Measurements from ENCODE around the gene SOX5. TPM values are rescaled to one million over a fixed set of nuclear protein-coding genes. Genes with fewer than 3 reads are reported as not detected.

The SOX5 gene
- total and polyA plus RNA-seq, 9 of the 15 experiments (the other 6 are each of a cell fraction or from before 2014, with no cell fraction given), result 8.3 to 16.5 (median 11.9) TPM

GRCh38 chr12:23555825-23556207 lies 393.7 kb downstream of the SOX5 start (continued):
- TF ChIP-seq ARNT (IDR thresholded peaks at IDR 0.05) (peak in 1 of 2 experiments; percentile 82; a peak in 1 of 4 replicates), ZNF12 (CRISPR knock-in tag; IDR thresholded peaks at IDR 0.05) (no peak), GABPB1 (CRISPR knock-in tag; IDR thresholded peaks at IDR 0.05) (no peak), ZNF586 (CRISPR knock-in tag; conservative IDR thresholded peaks at IDR 0.05) (no peak), SNRNP70 (optimal IDR thresholded peaks at IDR 0.05; ENCODE audit: low read depth, low read length) (no peak), ZFP91 (CRISPR knock-in tag; IDR thresholded peaks at IDR 0.05) (peak; percentile 74), NFIC (IDR thresholded peaks at IDR 0.05) (peak; percentile 28; the same call in 1 of the 2 replicates), DACH1 (IDR thresholded peaks at IDR 0.05; ENCODE audit: partially characterized antibody) (peak; percentile 49), L3MBTL2 (IDR thresholded peaks at IDR 0.05) (peak; percentile 32; the same call in 1 of the 2 replicates), GATAD2A (IDR thresholded peaks at IDR 0.05) (peak; percentile 90), ATF1 (CRISPR knock-in tag; IDR thresholded peaks at IDR 0.05) (no peak), ATF1 (tag; IDR thresholded peaks at IDR 0.05) (peak; percentile 67; the same call in 1 of the 2 replicates), ZBTB7A (IDR thresholded peaks at IDR 0.05; ENCODE audit: borderline replicate concordance, control insufficient read depth, low read depth, low read length) (no peak), BRF1 (IDR thresholded peaks at IDR 0.05; ENCODE audit: borderline replicate concordance, extremely low read depth, insufficient read length) (no peak), CEBPG (CRISPR knock-in tag; IDR thresholded peaks at IDR 0.05) (peak; percentile 86), CEBPG (tag; conservative IDR thresholded peaks at IDR 0.05 in 1 of 2, IDR thresholded peaks at IDR 0.05 in 1 of 2) (peak; percentile 35 to 80; a peak in 3 of 4 replicates), TCF3 (CRISPR knock-in tag; IDR thresholded peaks at IDR 0.05) (peak; percentile 79), ZNF436 (CRISPR knock-in tag; IDR thresholded peaks at IDR 0.05) (no peak), STAT5A (IDR thresholded peaks at IDR 0.05; ENCODE audit: borderline replicate concordance, low read length) (0 out of 2 replicates have a peak, but pooled peaks have one; percentile 42), RFX7 (CRISPR knock-in tag; IDR thresholded peaks at IDR 0.05) (no peak), RBM39 (optimal IDR thresholded peaks at IDR 0.05; ENCODE audit: low read depth, low read length) (no peak), DNMT1 (IDR thresholded peaks at IDR 0.05) (no peak), TEAD4 (IDR thresholded peaks at IDR 0.05; ENCODE audit: low read length) (peak; percentile 72), TEAD4 (CRISPR knock-in tag; IDR thresholded peaks at IDR 0.05; ENCODE audit: borderline replicate concordance) (no peak), TBL1XR1 (IDR thresholded peaks at IDR 0.05; ENCODE audit: low read length in 2 of 2) (peak in 1 of 2 experiments; percentile 51; a peak in 1 of 4 replicates), HCFC1 (IDR thresholded peaks at IDR 0.05; ENCODE audit: low read depth, low read length) (no peak), EZH2 (IDR thresholded peaks at IDR 0.05; ENCODE audit: borderline replicate concordance, low read depth, low read length) (no peak), COPS2 (conservative IDR thresholded peaks at IDR 0.05) (no peak), JUND (IDR thresholded peaks at IDR 0.05; ENCODE audit: borderline replicate concordance, low read depth, low read length) (peak; percentile 89), JUND (tag; IDR thresholded peaks at IDR 0.05; ENCODE audit: borderline replicate concordance, low read depth, low read length) (peak; percentile 86; the same call in 2 of the 3 replicates), ETS1 (conservative IDR thresholded peaks at IDR 0.05; ENCODE audit: control insufficient read depth, low read depth, low read length) (no peak)
